Activated B cell treated with CpG ODN at 0.5 μM for 24 hours (primary cell): ENCODE data around the gene PLSCR4. TPM values are rescaled to one million over a fixed set of nuclear protein-coding genes. Genes with fewer than 3 reads are reported as not detected.
"Not testable (repeated sequence)": the region's sequence is repeated elsewhere in the genome, so short reads cannot be mapped to it uniquely, and the experiment has no call there.

Source experiments
- ATAC-seq: fragments of 200-7000 bp; cut with Tn5 transposase; one replicate; pipeline ENCODE4 v1.10.0; 2021; ENCODE audit warnings: low read depth, mild to moderate bottlenecking, moderate library complexity
- CTCF ChIA-PET: fragments of 350-600 bp; sonication (Branson Sonifier 250); formaldehyde crosslinking; loops from one replicate; lab custom pipeline; 2021; ENCODE audit warnings: antibody characterized with exemption; lab: Charles Lee
- POLR2A ChIA-PET: fragments of 350-600 bp; sonication (Branson Sonifier 250); formaldehyde crosslinking; loops from one replicate; lab custom pipeline; 2021; ENCODE audit warnings: antibody characterized with exemption; lab: Charles Lee
- DNase-seq: peaks from one replicate; pipeline ENCODE4 v3.0.0; 2022
- H3K27ac Mint-ChIP-seq: one replicate; pipeline ENCODE4 v1.8.0; 2020; ENCODE audit warnings: mixed read lengths
- H3K27me3 Mint-ChIP-seq: one replicate; pipeline ENCODE4 v1.8.0; 2021; ENCODE audit warnings: mixed read lengths
- H3K36me3 Mint-ChIP-seq: one replicate; pipeline ENCODE4 v1.8.0; 2021; ENCODE audit warnings: low read depth, mixed read lengths
- H3K4me1 Mint-ChIP-seq: one replicate; pipeline ENCODE4 v1.8.0; 2021; ENCODE audit warnings: mixed read lengths
- H3K4me3 Mint-ChIP-seq: one replicate; pipeline ENCODE4 v1.8.0; 2020; ENCODE audit warnings: mild to moderate bottlenecking, mixed read lengths
- H3K9me3 Mint-ChIP-seq: one replicate; pipeline ENCODE4 v1.8.0; 2020; ENCODE audit warnings: mixed read lengths
- intact Hi-C: fragments of 100-400 bp; cut with micrococcal nuclease; formaldehyde crosslinking; loops from one replicate; pipeline ENCODE4 v1.15.1; 2024
- total RNA-seq: library from RNA; stranded (reverse); gene quantifications from 2 replicates; pipeline ENCODE4 v1.2.3, GENCODE V29; 2022
- TF ChIP-seq, protein P1 (sequence below): fragments of 200-600 bp; IDR thresholded peaks from one replicate; pipeline ENCODE4 v1.8.0; 2022; ENCODE audit warnings: antibody characterized with exemption, mild to moderate bottlenecking

The PLSCR4 gene
- total RNA-seq, result not detected in 2 replicates

GRCh38 chr3:146250449-146251382 lies at the start of gene PLSCR4:
Gene PLSCR4, minus strand, starts transcription at chr3:146251105. Its CDS starts 29,034 bp downstream, at chr3:146222071.
- ATAC-seq (no peak), DNase-seq (no peak)
- TF ChIP-seq, protein P1, sequence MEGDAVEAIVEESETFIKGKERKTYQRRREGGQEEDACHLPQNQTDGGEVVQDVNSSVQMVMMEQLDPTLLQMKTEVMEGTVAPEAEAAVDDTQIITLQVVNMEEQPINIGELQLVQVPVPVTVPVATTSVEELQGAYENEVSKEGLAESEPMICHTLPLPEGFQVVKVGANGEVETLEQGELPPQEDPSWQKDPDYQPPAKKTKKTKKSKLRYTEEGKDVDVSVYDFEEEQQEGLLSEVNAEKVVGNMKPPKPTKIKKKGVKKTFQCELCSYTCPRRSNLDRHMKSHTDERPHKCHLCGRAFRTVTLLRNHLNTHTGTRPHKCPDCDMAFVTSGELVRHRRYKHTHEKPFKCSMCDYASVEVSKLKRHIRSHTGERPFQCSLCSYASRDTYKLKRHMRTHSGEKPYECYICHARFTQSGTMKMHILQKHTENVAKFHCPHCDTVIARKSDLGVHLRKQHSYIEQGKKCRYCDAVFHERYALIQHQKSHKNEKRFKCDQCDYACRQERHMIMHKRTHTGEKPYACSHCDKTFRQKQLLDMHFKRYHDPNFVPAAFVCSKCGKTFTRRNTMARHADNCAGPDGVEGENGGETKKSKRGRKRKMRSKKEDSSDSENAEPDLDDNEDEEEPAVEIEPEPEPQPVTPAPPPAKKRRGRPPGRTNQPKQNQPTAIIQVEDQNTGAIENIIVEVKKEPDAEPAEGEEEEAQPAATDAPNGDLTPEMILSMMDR, result no peak
- Mint-ChIP-seq H3K4me3 (peak within 1 kb of the TSS; percentile 65), H3K36me3 (no peaks in the 10 kb centered on the region), H3K27ac (no peak within 1 kb of the TSS), H3K27me3 (peaks cover 33% of the 10 kb centered on the region), H3K9me3 (no peaks in the 10 kb centered on the region), H3K4me1 (peaks cover 7% of the 10 kb centered on the region)
- ChIA-PET POLR2A (no interaction called here), CTCF (no interaction called here)
- intact Hi-C loops, result no loop called here

DNA sequence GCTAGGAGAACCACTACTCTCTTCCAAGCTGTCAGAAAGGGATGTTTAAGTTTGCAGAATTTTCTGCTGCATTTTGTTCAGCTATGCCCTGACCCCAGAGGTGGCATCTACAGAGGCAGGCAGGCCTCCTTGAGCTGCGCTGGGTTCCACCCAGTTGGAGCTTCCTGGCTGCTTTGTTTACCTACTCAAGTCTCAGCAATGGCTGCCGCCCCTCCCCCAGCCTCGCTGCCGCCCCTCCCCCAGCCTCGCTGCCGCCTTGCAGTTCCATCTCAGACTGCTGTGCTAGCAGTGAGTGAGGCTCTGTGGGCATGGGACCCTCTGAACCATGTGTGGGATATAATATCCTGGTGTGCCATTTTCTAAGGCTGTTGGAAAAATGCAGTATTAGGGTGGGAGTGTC lies 42.5 kb upstream of the PLSCR4 start:
- H3K4me3 Mint-ChIP-seq, CTCF ChIA-PET, intact Hi-C loops, ATAC-seq, H3K36me3 Mint-ChIP-seq, H3K27me3 Mint-ChIP-seq, POLR2A ChIA-PET, H3K9me3 Mint-ChIP-seq, H3K4me1 Mint-ChIP-seq, DNase-seq, H3K27ac Mint-ChIP-seq: not testable (repeated sequence)

GRCh38 chr3:146283781-146284445 lies 33.0 kb upstream of the PLSCR4 start:
- ChIA-PET CTCF (no interaction called here), POLR2A (no interaction called here)
- intact Hi-C loops, result no loop called here
- DNase-seq (no peak), ATAC-seq (no peak)
- H3K27ac Mint-ChIP-seq, result no peak overlapping the region
- TF ChIP-seq, protein P1, result no peak
- no peaks in the 10 kb centered on the region for H3K36me3 Mint-ChIP-seq
- H3K4me3 Mint-ChIP-seq, result no peak overlapping the region
- no peaks in the 10 kb centered on the region for H3K4me1 Mint-ChIP-seq
- peaks cover 4% of the 10 kb centered on the region for H3K9me3 Mint-ChIP-seq
- H3K27me3 Mint-ChIP-seq, result no peaks in the 10 kb centered on the region

- no peak overlapping the region for H3K4me3 Mint-ChIP-seq
- H3K27ac Mint-ChIP-seq, result no peak overlapping the region
- ChIA-PET CTCF (no interaction called here), POLR2A (no interaction called here)
- DNase-seq, result no peak
- H3K4me1 Mint-ChIP-seq, result no peaks in the 10 kb centered on the region
- TF ChIP-seq, protein P1, result no peak
- H3K9me3 Mint-ChIP-seq, result no peaks in the 10 kb centered on the region
- ATAC-seq, result no peak
- H3K27me3 Mint-ChIP-seq, result no peaks in the 10 kb centered on the region
- intact Hi-C loops, result no loop called here
- H3K36me3 Mint-ChIP-seq, result no peaks in the 10 kb centered on the region
Observed at GRCh38 chr3:146280864-146281263, 30.0 kb upstream of the PLSCR4 start.

DNA sequence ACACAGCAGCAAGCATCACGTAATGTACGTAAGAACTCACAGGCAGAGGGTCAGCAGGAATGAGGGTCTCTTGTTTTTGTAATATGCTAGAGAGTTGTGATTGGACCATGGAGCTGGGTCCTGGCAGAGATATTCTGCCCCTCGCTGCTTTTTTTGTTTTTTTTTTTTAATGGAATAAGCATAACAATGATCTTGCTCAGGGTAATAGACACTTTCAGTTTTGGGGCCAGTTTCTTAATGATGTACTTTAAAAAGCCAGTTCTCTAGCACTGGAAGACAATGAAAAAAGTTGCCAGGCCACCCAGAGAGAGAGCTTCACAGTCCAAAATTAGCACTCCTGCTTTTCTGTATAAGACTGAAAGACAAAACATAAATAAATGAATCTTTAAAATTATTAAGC lies 29.0 kb upstream of the PLSCR4 start:
- Mint-ChIP-seq H3K27me3 (no peaks in the 10 kb centered on the region), H3K4me3 (no peak overlapping the region), H3K4me1 (no peaks in the 10 kb centered on the region), H3K27ac (no peak overlapping the region), H3K9me3 (no peaks in the 10 kb centered on the region), H3K36me3 (no peaks in the 10 kb centered on the region)
- intact Hi-C loops, result no loop called here
- POLR2A ChIA-PET, result no interaction called here
- no peak for ATAC-seq
- TF ChIP-seq, protein P1, result no peak
- CTCF ChIA-PET, result no interaction called here
- no peak for DNase-seq
